ENCODE results near the gene RCSD1. TPM values are rescaled to one million over a fixed set of nuclear protein-coding genes. Genes with fewer than 3 reads are reported as not detected.
"Not testable (repeated sequence)": the region's sequence is repeated elsewhere in the genome, so short reads cannot be mapped to it uniquely, and the experiment has no call there.

RCSD1 gene
- total and polyA plus RNA-seq, 11 donors, result 14.1 to 51.5 (median 29.6) TPM

GRCh38 chr1:167718914-167719691, 89.1 kb downstream of the RCSD1 start:
- intact Hi-C loops (cut with DNase I), result loop anchor here in 5 of 10 donors (5.0 to 10.0 kb wide), 4 partner anchors 216 to 366 kb away; partner anchors contain the start of genes DCAF6 (in 4 of the 5) and MPC2 (in 4 of the 5)
- H3K4me3 ChIP-seq, result no peak overlapping the region
- H3K4me1 ChIP-seq, result peaks cover 4 to 34% (median 20%) of the 10 kb centered on the region in 12 donors
- H3K27ac ChIP-seq, result no peak overlapping the region
- no peak for ATAC-seq
- no peaks in the 10 kb centered on the region for H3K27me3 ChIP-seq
- no peaks in the 10 kb centered on the region for H3K36me3 ChIP-seq
- TF ChIP-seq CTCF (IDR thresholded peaks at IDR 0.05) (no peak), POLR2A (IDR thresholded peaks at IDR 0.05) (no peak)
- no peaks in the 10 kb centered on the region for H3K9me3 ChIP-seq
- 88 to 90% (median 89%) methylated on average over 7 of the region's 7 CpGs for WGBS, 4 donors
- no peak for DNase-seq

- 88 to 95% (median 93%) methylated on average over 25 of the region's 25 CpGs for WGBS, 4 donors
- H3K27ac ChIP-seq, H3K9me3 ChIP-seq, H3K27me3 ChIP-seq, DNase-seq, H3K36me3 ChIP-seq, H3K4me3 ChIP-seq, ATAC-seq: not testable (repeated sequence)
- peaks cover 4 to 40% (median 23%) of the 10 kb centered on the region in 12 donors for H3K4me1 ChIP-seq
- intact Hi-C loops (cut with DNase I), result loop anchor here (2.0 to 10.0 kb wide), 6 partner anchors 82 to 365 kb away; partner anchors contain the start of genes DCAF6 (in 9 of the 10) and MPC2 (in 9 of the 10)
These were observed 89.8 kb downstream of the RCSD1 start for GRCh38 chr1:167719715-167720421.

- ATAC-seq (peak in 3 of 4 donors; percentile 43 to 57 (median 45)), DNase-seq (peak in 4 of 5 donors; percentile 44 to 56 (median 48))
- TF ChIP-seq POLR2A (IDR thresholded peaks at IDR 0.05) (no peak), CTCF (IDR thresholded peaks at IDR 0.05) (peak in 10 of 12 donors; percentile 5 to 56 (median 36))
- Histone ChIP-seq H3K36me3 (no peaks in the 10 kb centered on the region), H3K4me1 (peaks cover 4 to 46% (median 27%) of the 10 kb centered on the region in 12 donors), H3K4me3 (peak overlapping the region; percentile 88 to 100 (median 94)), H3K9me3 (no peaks in the 10 kb centered on the region), H3K27ac (peak overlapping the region; percentile 78 to 93 (median 90)), H3K27me3 (no peaks in the 10 kb centered on the region)
- intact Hi-C loops (cut with DNase I), result loop anchor here (1.0 to 10.0 kb wide), 7 partner anchors 81 to 364 kb away; partner anchors contain the start of genes DCAF6 (in 5 of the 10) and MPC2 (in 5 of the 10)
- 11 to 14% (median 13%) methylated on average over 13 of the region's 13 CpGs for WGBS, 4 donors
These were observed 91.1 kb downstream of the RCSD1 start for GRCh38 chr1:167720965-167721616.

GRCh38 chr1:167721617-167722151, 91.7 kb downstream of the RCSD1 start, which contains the start of gene MPZL1:
TSS of gene MPZL1 (plus strand) at chr1:167721982. CDS start at chr1:167722152, 170 bp downstream.
- DNase-seq (peak; percentile 96 to 98 (median 97)), ATAC-seq (peak; percentile 98 to 99 (median 99))
- WGBS, 4 donors, result 0 to 1% (median 0%) methylated on average over 13 to 52 of the region's 52 CpGs
- Histone ChIP-seq H3K9me3 (no peaks in the 10 kb centered on the region), H3K36me3 (no peaks in the 10 kb centered on the region), H3K4me1 (peaks cover 4 to 49% (median 32%) of the 10 kb centered on the region in 12 donors), H3K27ac (peak within 1 kb of the TSS; percentile 78 to 93 (median 90)), H3K27me3 (no peaks in the 10 kb centered on the region), H3K4me3 (peak within 1 kb of the TSS; percentile 88 to 100 (median 94))
- intact Hi-C loops (cut with DNase I), result loop anchor here (1.0 to 10.0 kb wide), 7 partner anchors 81 to 363 kb away; partner anchors contain the start of genes DCAF6 (in 5 of the 10) and MPC2 (in 5 of the 10)
- TF ChIP-seq CTCF (IDR thresholded peaks at IDR 0.05) (no peak), POLR2A (IDR thresholded peaks at IDR 0.05) (peak in 1 of 2 donors; percentile 90)
